AG08395 (cell line): ENCODE data around the gene KRTAP9-1.
"Not testable (repeated sequence)": the region's sequence is repeated elsewhere in the genome, so short reads cannot be mapped to it uniquely, and the experiment has no call there.

Experiments used
- DNase-seq: peaks from one replicate; pipeline ENCODE4 v3.0.0; 2012; ENCODE audit warnings: mixed read lengths, low spot score

KRTAP9-1 gene

GRCh38 chr17:41178843-41179616 lies 10.7 kb upstream of the KRTAP9-1 start:
- peak; percentile 60 for DNase-seq

- DNase-seq: no peak
Measured at GRCh38 chr17:41184480-41184961, 5.2 kb upstream of the KRTAP9-1 start, which contains the start of gene KRTAP4-1. Gene KRTAP4-1, minus strand, starts transcription at chr17:41184911. Its CDS starts 57 bp downstream, at chr17:41184854.

- DNase-seq: no peak
Measured at GRCh38 chr17:41185001-41185400, 4.7 kb upstream of the KRTAP9-1 start.

- DNase-seq: no peak
Measured at GRCh38 chr17:41186872-41187271, 2.8 kb upstream of the KRTAP9-1 start.

GRCh38 chr17:41190328-41190727 lies 641 bp downstream of the KRTAP9-1 start:
- DNase-seq: no peak

GRCh38 chr17:41196068-41196467 lies 6.4 kb downstream of the KRTAP9-1 start:
- DNase-seq: no peak

GRCh38 chr17:41199421-41200078 lies 9.9 kb downstream of the KRTAP9-1 start:
- DNase-seq: no peak

GRCh38 chr17:41211845-41212466 lies 22.3 kb downstream of the KRTAP9-1 start:
- DNase-seq: peak; percentile 29

- no peak for DNase-seq
Measured at GRCh38 chr17:41212524-41213169, 23.0 kb downstream of the KRTAP9-1 start.

GRCh38 chr17:41215681-41216080 lies 26.0 kb downstream of the KRTAP9-1 start:
- DNase-seq: no peak

GRCh38 chr17:41223821-41224220 lies 34.1 kb downstream of the KRTAP9-1 start:
- no peak for DNase-seq

- no peak for DNase-seq
Measured at GRCh38 chr17:41226051-41226450, 36.4 kb downstream of the KRTAP9-1 start.

GRCh38 chr17:41226598-41227095 lies 37.0 kb downstream of the KRTAP9-1 start, which contains the start of gene KRTAP9-2:
Gene KRTAP9-2, plus strand, starts transcription at chr17:41226648. Its CDS starts 7 bp downstream, at chr17:41226655.
- DNase-seq: not testable (repeated sequence)

- no peak for DNase-seq
Measured at GRCh38 chr17:41230094-41230493, 40.4 kb downstream of the KRTAP9-1 start.

GRCh38 chr17:41231731-41232130 lies 42.0 kb downstream of the KRTAP9-1 start:
- DNase-seq: no peak

GRCh38 chr17:41232399-41233105 lies 42.9 kb downstream of the KRTAP9-1 start, which contains the start of gene KRTAP9-3:
Gene KRTAP9-3, plus strand, starts transcription at chr17:41232449. Its CDS starts 53 bp downstream, at chr17:41232502.
- not testable (repeated sequence) for DNase-seq

GRCh38 chr17:41237116-41237515 lies 47.4 kb downstream of the KRTAP9-1 start:
- DNase-seq: not testable (repeated sequence)

GRCh38 chr17:41237949-41238437 lies 48.3 kb downstream of the KRTAP9-1 start, which contains the start of gene KRTAP9-8:
Gene KRTAP9-8, plus strand, starts transcription at chr17:41237999. Its CDS starts 53 bp downstream, at chr17:41238052.
- not testable (repeated sequence) for DNase-seq
